ENCODE measurements around the gene NPFF.

NPFF gene

DNA sequence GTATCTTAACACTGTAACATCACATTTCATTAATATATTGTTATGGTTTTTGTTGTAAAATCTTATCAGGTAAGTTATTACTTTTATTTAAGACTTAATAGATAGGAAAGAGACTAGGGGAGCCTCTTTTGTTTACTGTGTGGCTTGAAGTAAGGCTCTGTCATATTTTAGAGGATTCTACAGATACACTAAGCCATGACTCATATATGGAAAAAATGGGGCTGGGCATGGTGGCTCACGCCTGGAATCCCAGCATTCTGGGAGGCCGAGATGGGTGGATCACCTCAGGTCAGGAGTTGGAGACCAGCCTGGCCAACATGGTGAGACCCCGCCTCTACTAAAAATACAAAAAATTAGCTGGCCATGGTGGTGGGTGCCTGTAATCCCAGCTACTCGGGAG is 23.6 kb upstream of the NPFF start:
- no peak for DNase-seq (ENCODE audit: extremely low spot score)
- ChIA-PET POLR2A (no interaction called here), CTCF (interaction anchor here (1.0 to 3.1 kb wide), 3 partner anchors 13 to 179 kb away, joined by 3 to 15 read pairs (median 3); no protein-coding TSS in a partner anchor)
- TF ChIP-seq CTCF (IDR thresholded peaks at IDR 0.05; ENCODE audit: control extremely low read depth, extremely low read depth, low read depth, missing control alignments), result no peak

- POLR2A ChIA-PET, result no interaction called here
- CTCF ChIA-PET, result interaction anchor here (1.4 to 1.5 kb wide), 2 partner anchors 13 to 50 kb away, joined by 3 to 4 read pairs; no protein-coding TSS in a partner anchor
- TF ChIP-seq CTCF (IDR thresholded peaks at IDR 0.05; ENCODE audit: control extremely low read depth, extremely low read depth, low read depth, missing control alignments), result no peak
- DNase-seq (ENCODE audit: extremely low spot score), result no peak
These were observed 22.8 kb upstream of the NPFF start for GRCh38 chr12:53530061-53530460.

GRCh38 chr12:53524476-53524875 is 17.2 kb upstream of the NPFF start:
- ChIA-PET POLR2A (no interaction called here), CTCF (interaction anchor here (1.8 to 10.9 kb wide), 2 partner anchors 14 to 18 kb away, joined by 6 to 87 read pairs; partner anchors contain the start of gene NPFF)
- no peak for TF ChIP-seq CTCF (IDR thresholded peaks at IDR 0.05; ENCODE audit: control extremely low read depth, extremely low read depth, low read depth, missing control alignments)
- DNase-seq (ENCODE audit: extremely low spot score), result no peak

DNA sequence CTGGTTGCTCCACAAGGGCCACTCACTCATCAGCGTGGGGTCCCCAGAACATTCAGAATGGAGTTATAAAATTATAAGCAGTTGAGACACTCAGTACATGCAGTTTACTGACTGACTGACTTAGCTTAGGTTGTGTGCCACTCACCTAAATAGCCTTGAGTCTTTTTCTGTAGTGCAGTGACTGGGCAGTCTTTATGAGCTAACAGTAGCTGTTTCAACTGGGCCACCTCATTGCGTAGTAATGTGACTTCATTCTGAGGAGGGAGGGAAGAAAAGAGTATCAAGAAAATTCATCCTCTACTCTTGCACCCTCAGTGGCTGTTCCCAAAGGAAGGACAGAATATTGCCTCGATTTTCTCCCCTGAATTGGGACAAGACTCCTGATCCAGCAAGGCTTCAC is 15.8 kb upstream of the NPFF start:
- POLR2A ChIA-PET, result no interaction called here
- TF ChIP-seq CTCF (IDR thresholded peaks at IDR 0.05; ENCODE audit: control extremely low read depth, extremely low read depth, low read depth, missing control alignments), result no peak

DNA sequence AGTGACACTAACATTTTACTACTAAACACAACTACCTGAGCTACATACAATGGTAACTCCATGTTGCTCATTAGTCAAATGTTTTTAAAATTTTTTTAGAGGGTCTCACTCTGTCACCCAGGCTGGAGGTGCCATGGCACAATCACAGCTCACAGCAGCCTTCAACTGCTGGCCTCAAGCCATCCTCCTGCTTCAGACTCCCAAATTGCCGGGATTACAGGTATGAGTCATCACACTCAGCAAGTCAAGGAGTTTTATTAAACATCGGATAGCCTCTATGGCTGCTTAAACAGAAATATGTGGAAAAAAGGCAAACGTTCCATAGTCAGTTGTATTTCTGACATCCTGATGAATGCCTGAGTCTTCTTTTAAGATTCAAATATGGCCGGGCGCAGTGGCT is 11.1 kb upstream of the NPFF start:
- DNase-seq (ENCODE audit: extremely low spot score), result no peak
- ChIA-PET CTCF (interaction anchor here (1.1 to 10.9 kb wide), 4 partner anchors 8 to 32 kb away, joined by 3 to 87 read pairs (median 4); partner anchors contain the start of gene NPFF), POLR2A (no interaction called here)
- no peak for TF ChIP-seq CTCF (IDR thresholded peaks at IDR 0.05; ENCODE audit: control extremely low read depth, extremely low read depth, low read depth, missing control alignments)

More for the DNA sequence above, 15.8 kb upstream of the NPFF start:
- CTCF ChIA-PET, result interaction anchor here (1.0 to 10.9 kb wide), 5 partner anchors 9 to 224 kb away, joined by 3 to 87 read pairs (median 3); partner anchors contain the start of genes MYG1 and NPFF
- no peak for DNase-seq (ENCODE audit: extremely low spot score)

DNA sequence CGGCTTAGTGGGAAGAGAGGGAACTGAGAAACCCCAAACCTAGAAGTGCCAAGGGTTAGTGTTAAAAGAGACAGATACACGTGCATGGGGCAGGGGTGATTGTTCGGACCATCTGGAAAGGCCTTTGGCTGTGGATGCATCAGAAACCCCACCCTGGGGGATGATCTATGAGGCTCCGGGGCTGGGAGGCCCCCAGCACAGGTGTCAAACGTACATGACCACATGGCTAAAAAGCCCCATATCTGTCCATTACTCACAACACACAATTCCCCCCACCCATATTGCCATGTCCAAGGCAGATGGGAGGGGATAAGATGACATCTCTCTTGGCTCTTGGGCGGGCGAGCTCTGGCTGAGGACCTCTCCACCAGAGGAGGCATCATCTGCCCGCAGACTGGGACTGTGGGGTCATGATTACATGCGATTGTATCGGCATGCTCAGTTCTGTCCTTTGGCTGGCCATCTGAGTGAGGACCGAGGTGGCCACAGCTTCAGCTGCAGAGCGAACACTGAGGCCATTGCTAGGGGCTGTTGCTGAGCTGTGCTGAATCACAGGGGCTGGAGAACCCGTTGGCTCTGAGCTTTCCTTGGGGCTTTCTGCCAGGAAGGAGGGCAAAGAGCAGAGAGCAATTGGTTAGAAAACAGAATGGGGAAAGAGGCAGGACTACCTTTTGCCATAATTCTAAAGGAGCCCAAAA is 9.6 kb upstream of the NPFF start:
- DNase-seq (ENCODE audit: extremely low spot score), result no peak
- no peak for TF ChIP-seq CTCF (IDR thresholded peaks at IDR 0.05; ENCODE audit: control extremely low read depth, extremely low read depth, low read depth, missing control alignments)
- POLR2A ChIA-PET, result no interaction called here
- CTCF ChIA-PET, result interaction anchor here (0.9 to 10.9 kb wide), 8 partner anchors 7 to 266 kb away, joined by 3 to 87 read pairs (median 4); partner anchors contain the start of genes AAAS and NPFF
